Measurements from ENCODE around the gene NRIP1.

GRCh38 chr21:15057285-15057684, 7.5 kb downstream of the NRIP1 start:
- TF ChIP-seq, protein P1, sequence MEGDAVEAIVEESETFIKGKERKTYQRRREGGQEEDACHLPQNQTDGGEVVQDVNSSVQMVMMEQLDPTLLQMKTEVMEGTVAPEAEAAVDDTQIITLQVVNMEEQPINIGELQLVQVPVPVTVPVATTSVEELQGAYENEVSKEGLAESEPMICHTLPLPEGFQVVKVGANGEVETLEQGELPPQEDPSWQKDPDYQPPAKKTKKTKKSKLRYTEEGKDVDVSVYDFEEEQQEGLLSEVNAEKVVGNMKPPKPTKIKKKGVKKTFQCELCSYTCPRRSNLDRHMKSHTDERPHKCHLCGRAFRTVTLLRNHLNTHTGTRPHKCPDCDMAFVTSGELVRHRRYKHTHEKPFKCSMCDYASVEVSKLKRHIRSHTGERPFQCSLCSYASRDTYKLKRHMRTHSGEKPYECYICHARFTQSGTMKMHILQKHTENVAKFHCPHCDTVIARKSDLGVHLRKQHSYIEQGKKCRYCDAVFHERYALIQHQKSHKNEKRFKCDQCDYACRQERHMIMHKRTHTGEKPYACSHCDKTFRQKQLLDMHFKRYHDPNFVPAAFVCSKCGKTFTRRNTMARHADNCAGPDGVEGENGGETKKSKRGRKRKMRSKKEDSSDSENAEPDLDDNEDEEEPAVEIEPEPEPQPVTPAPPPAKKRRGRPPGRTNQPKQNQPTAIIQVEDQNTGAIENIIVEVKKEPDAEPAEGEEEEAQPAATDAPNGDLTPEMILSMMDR (IDR thresholded peaks at IDR 0.05), result no peak
- no peak for TF ChIP-seq POLR2A (IDR thresholded peaks at IDR 0.05)

Measured in tibial nerve (tissue), 3 donors.